ENCODE measurements around the gene ACTR5. TPM values are rescaled to one million over a fixed set of nuclear protein-coding genes. Genes with fewer than 3 reads are reported as not detected.

Gene ACTR5
- total RNA-seq, 1 donor, result 5.8 TPM

DNA sequence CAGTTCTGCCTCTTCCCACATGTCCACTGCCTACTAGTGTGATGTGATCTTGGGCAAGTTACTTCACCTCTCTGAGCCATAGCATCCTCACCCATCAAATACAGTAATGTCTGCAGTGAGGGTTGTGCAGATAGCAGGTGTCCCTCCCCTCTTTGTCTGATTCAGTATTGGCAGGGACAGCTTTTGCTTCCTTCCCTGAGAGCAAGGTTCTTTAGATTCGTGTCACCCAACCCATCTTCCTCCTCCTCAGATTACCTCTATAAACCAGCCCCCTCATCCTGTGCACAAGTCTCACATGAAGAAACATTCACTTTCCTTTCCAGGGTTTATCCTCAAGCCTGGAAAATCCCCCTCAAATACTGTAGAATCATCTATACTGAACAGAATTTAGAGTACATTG is 15.4 kb downstream of the ACTR5 start:
- Histone ChIP-seq H3K9me3 (ENCODE audit: low read depth, low read length) (no peaks in the 10 kb centered on the region), H3K4me1 (ENCODE audit: insufficient read depth, low read length) (peaks cover 19% of the 10 kb centered on the region), H4K20me1 (ENCODE audit: insufficient read depth, low read length) (no peaks in the 10 kb centered on the region), H3K79me2 (ENCODE audit: insufficient read depth, low read length) (no peaks in the 10 kb centered on the region), H3K27ac (ENCODE audit: low read depth, low read length) (no peak overlapping the region), H2AFZ (ENCODE audit: low read length) (no peak overlapping the region), H3K4me3 (ENCODE audit: insufficient read depth, low read length) (no peak overlapping the region), H3K27me3 (ENCODE audit: insufficient read depth, low read length) (no peaks in the 10 kb centered on the region), H3K36me3 (ENCODE audit: insufficient read depth, low read length) (peaks cover 30% of the 10 kb centered on the region), H3K4me2 (ENCODE audit: insufficient read depth, low read length) (no peak overlapping the region)
- peak; percentile 42 for DNase-seq (ENCODE audit: insufficient read length, low spot score, missing footprints)
- TF ChIP-seq, protein P1, sequence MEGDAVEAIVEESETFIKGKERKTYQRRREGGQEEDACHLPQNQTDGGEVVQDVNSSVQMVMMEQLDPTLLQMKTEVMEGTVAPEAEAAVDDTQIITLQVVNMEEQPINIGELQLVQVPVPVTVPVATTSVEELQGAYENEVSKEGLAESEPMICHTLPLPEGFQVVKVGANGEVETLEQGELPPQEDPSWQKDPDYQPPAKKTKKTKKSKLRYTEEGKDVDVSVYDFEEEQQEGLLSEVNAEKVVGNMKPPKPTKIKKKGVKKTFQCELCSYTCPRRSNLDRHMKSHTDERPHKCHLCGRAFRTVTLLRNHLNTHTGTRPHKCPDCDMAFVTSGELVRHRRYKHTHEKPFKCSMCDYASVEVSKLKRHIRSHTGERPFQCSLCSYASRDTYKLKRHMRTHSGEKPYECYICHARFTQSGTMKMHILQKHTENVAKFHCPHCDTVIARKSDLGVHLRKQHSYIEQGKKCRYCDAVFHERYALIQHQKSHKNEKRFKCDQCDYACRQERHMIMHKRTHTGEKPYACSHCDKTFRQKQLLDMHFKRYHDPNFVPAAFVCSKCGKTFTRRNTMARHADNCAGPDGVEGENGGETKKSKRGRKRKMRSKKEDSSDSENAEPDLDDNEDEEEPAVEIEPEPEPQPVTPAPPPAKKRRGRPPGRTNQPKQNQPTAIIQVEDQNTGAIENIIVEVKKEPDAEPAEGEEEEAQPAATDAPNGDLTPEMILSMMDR (IDR thresholded peaks at IDR 0.05; ENCODE audit: extremely low read depth, low read depth, low read length), result no peak

DNA sequence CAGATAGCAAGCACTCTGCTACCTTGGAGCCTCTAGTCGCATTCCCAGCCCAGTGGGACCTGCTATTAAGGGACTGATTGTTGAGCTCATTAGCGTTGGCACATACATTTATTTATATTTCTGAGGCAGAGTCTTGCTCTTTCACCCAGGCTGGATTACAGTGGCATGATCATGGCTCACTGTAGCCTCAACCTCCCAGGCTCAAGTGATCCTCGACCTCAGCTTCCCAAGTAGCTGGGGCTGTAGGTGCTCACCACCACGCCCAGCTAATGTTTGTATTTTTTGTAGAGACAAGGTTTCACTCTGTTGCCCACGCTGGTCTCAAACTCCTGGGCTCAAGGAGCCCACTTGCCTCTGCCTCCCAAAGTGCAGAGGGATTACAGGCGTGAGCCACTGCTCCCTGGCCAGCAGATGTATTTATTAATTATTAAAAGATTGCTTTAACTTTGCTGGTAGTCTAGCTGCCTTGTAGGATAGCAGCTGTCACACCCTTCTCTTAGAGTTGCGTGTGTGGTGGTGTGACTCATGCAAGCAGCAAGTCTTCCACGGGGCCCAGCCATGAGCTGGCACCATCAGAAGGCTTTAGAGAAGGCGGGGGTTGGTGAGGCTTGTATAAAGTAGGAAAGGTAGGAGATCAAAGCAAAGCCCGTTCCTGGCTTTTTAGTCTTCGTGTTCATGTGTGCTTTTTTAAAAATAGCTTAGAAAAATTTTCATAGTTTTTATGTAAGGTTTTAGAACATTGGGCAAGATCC is 16.5 kb downstream of the ACTR5 start:
- DNase-seq (ENCODE audit: insufficient read length, low spot score, missing footprints), result peak; percentile 92
- Histone ChIP-seq H4K20me1 (ENCODE audit: insufficient read depth, low read length) (no peaks in the 10 kb centered on the region), H3K36me3 (ENCODE audit: insufficient read depth, low read length) (peaks cover 21% of the 10 kb centered on the region), H3K9me3 (ENCODE audit: low read depth, low read length) (no peaks in the 10 kb centered on the region), H3K4me2 (ENCODE audit: insufficient read depth, low read length) (peak overlapping the region; percentile 44), H3K4me3 (ENCODE audit: insufficient read depth, low read length) (no peak overlapping the region), H2AFZ (ENCODE audit: low read length) (no peak overlapping the region), H3K27me3 (ENCODE audit: insufficient read depth, low read length) (no peaks in the 10 kb centered on the region), H3K79me2 (ENCODE audit: insufficient read depth, low read length) (no peaks in the 10 kb centered on the region), H3K27ac (ENCODE audit: low read depth, low read length) (peak overlapping the region; percentile 31), H3K4me1 (ENCODE audit: insufficient read depth, low read length) (peaks cover 19% of the 10 kb centered on the region)
- TF ChIP-seq, protein P1 (IDR thresholded peaks at IDR 0.05; ENCODE audit: extremely low read depth, low read depth, low read length), result no peak

DNA sequence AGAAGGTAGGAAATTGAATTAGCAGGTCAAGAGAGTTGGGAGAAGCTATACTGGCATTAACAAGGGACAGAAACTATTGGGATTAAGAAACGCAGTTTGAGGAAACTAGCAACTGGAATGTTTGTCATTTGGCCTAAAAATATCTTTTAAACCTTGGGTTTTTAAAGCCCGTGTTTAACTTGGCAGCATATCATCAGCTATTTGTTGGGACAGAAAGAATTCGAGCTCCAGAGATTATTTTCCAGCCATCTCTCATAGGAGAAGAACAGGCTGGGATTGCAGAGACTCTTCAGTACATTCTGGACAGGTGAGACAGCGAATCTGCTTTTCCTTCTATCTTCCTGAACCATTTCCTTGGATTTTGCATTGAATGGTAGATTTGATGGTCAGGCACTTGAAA is 17.8 kb downstream of the ACTR5 start:
- DNase-seq (ENCODE audit: insufficient read length, low spot score, missing footprints), result no peak
- H3K4me3 ChIP-seq (ENCODE audit: insufficient read depth, low read length), result no peak overlapping the region
- H4K20me1 ChIP-seq (ENCODE audit: insufficient read depth, low read length), result no peaks in the 10 kb centered on the region
- H3K36me3 ChIP-seq (ENCODE audit: insufficient read depth, low read length), result peaks cover 17% of the 10 kb centered on the region
- no peaks in the 10 kb centered on the region for H3K27me3 ChIP-seq (ENCODE audit: insufficient read depth, low read length)
- no peaks in the 10 kb centered on the region for H3K9me3 ChIP-seq (ENCODE audit: low read depth, low read length)
- H3K4me1 ChIP-seq (ENCODE audit: insufficient read depth, low read length), result peaks cover 19% of the 10 kb centered on the region
- H3K27ac ChIP-seq (ENCODE audit: low read depth, low read length), result no peak overlapping the region
- no peaks in the 10 kb centered on the region for H3K79me2 ChIP-seq (ENCODE audit: insufficient read depth, low read length)
- peak overlapping the region; percentile 45 for H3K4me2 ChIP-seq (ENCODE audit: insufficient read depth, low read length)
- TF ChIP-seq, protein P1 (IDR thresholded peaks at IDR 0.05; ENCODE audit: extremely low read depth, low read depth, low read length), result no peak
- no peak overlapping the region for H2AFZ ChIP-seq (ENCODE audit: low read length)

DNA sequence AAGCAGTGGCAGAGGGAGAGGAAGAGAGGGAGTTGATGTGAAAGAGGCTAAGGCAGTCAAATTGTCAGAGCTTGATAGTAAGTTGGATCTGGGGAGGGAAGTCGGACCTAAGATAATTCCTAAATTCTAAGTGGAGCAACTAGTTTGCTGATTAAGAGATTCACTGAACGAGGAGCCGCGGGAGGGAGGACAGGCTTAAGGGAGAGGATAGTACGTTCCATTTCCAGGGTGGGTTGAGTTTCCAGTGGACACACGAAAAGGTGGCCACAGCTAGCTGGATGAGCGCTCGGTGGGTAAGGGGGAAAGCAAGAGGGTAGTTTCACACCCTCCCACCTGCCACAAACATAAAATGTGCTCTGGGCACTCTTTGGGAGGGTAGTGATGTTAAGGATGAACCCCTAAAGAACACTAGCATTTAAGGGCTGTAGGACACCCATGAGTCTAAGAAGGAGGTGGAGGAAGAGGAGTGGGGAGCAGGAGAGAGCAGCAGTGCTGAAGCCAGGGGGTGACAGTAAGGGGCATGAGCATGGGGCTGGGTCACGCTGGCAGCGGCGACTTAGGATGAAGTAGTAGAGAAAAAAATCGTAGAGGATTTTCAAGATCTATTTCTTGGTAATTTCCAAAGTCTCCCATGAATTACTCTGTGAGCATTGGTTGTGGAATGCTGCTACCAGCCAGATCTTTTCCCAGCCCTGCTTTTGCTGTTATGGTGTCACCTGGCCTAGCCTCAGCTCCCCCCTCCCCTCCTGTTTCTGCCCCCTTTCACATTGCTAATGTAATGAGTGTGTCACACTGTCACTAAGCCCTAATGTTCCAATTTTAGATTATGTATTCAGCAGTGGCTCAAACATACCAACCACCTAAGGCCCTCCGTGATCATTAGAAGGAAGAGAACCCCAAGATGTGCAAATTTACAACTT is 21.4 kb downstream of the ACTR5 start:
- Histone ChIP-seq H3K27ac (ENCODE audit: low read depth, low read length) (no peak overlapping the region), H2AFZ (ENCODE audit: low read length) (no peak overlapping the region), H3K36me3 (ENCODE audit: insufficient read depth, low read length) (peaks cover 22% of the 10 kb centered on the region), H3K4me3 (ENCODE audit: insufficient read depth, low read length) (no peak overlapping the region), H3K9me3 (ENCODE audit: low read depth, low read length) (no peaks in the 10 kb centered on the region), H3K4me1 (ENCODE audit: insufficient read depth, low read length) (peaks cover 16% of the 10 kb centered on the region), H4K20me1 (ENCODE audit: insufficient read depth, low read length) (no peaks in the 10 kb centered on the region), H3K27me3 (ENCODE audit: insufficient read depth, low read length) (no peaks in the 10 kb centered on the region), H3K79me2 (ENCODE audit: insufficient read depth, low read length) (no peaks in the 10 kb centered on the region), H3K4me2 (ENCODE audit: insufficient read depth, low read length) (no peak overlapping the region)
- TF ChIP-seq, protein P1 (IDR thresholded peaks at IDR 0.05; ENCODE audit: extremely low read depth, low read depth, low read length), result no peak
- DNase-seq (ENCODE audit: insufficient read length, low spot score, missing footprints), result no peak
